GM21825 (cell line): ENCODE measurements around the gene TRIM61.
"Not testable (repeated sequence)": the region's sequence is repeated elsewhere in the genome, so short reads cannot be mapped to it uniquely, and the experiment has no call there.

Experiments
- ATAC-seq: cut with Tn5 transposase; IDR thresholded peaks from one replicate; pipeline ENCODE4 v1.9.1; 2021; ENCODE audit warnings: mild to moderate bottlenecking, moderate library complexity; ENCODE audit not compliant: unreplicated experiment

Gene TRIM61

DNA sequence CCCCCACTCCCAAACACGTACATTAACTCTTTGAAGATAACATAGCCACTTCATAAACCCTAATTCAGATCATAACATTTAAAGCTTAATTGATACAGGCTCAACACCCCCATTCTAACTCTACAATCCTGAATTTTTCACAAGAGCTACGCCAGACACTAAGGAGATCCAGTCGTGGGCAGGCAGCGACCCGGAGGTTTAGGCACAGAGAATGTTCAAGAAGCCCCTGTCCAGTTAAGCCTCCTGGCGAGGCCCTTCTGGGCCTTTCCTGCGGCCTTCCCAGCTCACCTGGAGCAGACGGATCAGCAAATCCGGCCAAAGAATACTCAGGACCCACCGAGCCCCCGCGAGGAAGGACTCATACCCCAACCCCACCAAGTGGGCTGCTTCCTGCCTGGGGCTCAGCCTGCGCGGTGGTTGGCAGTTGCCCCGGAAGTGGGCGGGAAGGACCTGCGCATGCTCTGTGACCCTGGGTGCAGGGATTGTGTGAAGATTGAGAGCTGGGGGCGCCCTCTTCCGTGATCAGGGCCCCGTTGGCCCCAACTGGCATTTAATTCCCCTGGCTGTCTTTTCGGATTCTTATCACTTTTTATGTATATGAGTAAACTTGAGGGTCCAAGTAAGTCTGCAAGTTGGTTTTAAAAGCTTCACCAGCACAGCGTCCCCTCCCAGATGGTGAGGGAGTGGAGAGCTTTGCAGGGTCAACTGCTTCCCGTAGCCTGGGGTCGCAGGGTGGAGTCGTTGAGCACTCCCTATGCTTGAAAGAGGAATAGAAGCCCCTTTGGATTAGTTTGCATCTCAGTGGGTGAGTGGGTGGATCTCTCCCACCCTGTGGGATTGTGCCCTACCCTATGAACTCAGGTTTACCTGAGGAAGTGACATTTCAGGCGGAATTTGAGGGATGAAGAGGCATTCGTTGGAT, at the start of gene TRIM61:
TRIM61 (minus strand) TSS at position 415 of the 922 bp plus-strand sequence. CDS start 7,655 bp downstream, outside the sequence.
- peak; percentile 100 for ATAC-seq

DNA sequence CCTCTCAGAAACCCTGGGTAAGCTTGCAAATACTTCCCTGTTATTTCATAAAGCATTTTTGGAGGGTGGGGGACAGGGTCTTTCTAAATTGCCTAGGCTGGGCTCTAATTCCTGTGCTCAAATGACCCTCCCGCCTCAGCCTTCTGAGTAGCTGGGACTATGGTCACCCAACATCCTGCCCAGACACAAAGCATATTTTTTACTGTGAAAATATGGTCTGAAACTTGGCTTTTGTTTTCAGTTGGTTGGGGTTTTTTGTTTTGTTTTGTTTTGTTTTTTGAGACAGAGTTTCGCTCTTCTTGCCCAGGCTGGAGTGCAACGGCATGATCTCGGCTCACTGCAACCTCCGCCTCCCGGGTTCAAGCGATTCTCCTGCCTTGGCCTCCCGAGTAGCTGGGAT, 48.3 kb upstream of the TRIM61 start:
- not testable (repeated sequence) for ATAC-seq

DNA sequence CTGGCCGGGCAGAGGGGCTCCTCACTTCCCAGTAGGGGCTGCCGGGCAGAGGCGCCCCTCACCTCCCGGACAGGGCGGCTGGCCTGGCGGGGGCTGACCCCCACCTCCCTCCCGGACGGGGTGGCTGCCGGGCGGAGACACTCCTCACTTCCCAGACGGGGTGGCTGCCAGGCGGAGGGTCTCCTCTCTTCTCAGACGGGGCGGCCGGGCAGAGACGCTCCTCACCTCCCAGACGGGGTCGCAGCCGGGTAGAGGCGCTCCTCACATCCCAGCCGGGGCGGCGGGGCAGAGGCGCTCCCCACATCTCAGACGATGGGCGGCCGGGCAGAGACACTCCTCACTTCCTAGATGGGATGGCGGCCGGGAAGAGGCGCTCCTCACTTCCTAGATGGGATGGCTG, 42.5 kb upstream of the TRIM61 start:
- not testable (repeated sequence) for ATAC-seq

DNA sequence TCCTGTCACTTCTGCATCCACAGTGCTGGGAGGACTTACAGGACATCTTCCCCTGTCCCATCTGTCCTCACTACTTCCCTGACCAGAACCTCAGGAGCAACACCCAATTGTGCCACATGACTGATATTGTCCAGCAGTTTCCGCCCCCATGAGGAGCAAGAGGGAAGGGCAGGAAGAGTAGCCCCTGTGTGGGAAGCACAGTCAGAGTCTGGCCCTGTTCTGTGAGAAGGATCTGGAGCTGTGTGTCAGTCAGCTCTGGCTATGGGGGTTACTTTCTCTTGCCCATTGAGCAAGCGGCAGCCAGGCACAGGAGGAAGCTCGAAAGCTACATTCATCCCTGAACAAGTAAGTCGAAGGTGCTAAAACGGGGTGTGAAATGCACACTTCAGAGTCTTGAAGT, 39.5 kb upstream of the TRIM61 start:
- ATAC-seq, result no peak

DNA sequence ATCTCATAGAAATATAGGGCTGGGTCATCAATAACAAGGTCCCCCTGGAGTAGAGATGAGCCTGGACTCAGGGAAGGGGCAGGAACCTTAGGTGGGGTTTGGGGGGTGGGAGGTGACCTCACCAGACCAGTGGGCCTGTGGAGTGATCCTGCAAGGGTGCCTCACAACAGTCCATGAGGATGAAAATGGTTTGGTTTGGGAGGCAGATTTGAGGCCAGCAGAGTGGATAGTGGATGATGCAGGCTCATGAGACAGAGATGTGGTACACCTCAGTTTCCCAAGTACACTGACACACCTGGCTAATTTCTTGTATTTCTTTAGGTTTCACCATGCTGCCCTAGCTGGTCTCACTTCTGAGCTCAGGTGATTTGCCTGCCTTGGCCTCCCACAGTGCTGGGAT, 36.2 kb upstream of the TRIM61 start:
- ATAC-seq, result no peak

DNA sequence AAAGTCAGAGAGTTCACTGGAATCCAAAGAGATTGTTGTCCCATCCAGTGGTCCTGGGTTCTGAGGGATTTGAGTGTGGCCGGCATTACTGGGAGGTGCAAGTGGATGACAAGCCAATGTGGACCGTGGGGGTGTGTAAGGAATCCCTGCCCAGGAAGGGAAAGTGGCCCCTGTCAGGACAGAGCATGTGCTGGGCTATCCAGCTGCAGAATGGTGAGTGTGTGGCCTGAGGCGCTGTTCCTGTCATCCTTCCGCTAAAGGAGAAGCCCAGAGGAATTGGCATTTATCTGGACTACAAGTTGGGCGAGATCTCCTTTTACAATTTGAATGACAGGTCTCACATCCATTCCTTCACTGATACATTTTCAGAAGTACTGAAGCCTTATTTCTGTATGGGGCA, 33.9 kb upstream of the TRIM61 start:
- ATAC-seq, result no peak

DNA sequence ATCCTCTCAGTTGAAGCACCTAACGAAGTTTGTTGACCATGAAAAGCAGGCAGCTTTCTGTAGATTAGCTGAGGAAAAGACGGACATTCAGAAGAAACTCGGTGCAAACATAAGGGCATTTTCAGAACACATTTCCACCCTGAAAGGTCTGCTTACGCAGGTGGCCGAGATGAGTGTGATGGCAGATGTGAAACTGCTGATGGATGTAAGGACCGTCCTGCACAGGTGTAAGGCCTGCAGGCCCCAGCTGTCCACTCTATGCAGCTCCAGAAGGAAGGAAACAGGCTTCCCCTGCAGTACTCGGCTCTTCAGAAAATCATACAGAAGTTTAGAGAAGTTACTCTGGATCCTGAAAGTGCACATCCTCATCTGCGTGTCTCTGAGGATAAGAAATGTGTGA, 33.5 kb upstream of the TRIM61 start:
- ATAC-seq, result no peak

DNA sequence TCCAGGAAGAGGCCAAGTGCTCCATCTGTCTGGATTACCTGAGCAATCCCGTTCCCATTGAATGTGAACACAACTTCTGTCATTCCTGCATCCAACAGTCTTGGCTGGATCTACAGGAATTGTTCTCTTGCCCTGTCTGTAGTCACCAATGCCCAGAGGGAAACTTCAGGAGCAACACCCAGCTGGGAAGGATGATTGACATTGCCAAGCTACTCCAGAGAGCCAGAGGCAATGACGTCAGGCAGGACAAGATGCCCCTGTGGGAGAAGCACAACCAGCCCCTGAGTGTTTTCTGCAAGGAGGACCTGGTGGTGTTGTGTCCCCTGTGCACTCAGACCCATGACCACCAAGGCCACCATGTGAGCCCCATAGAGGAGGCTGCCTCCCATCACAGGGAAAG, 33.0 kb upstream of the TRIM61 start:
- no peak for ATAC-seq

DNA sequence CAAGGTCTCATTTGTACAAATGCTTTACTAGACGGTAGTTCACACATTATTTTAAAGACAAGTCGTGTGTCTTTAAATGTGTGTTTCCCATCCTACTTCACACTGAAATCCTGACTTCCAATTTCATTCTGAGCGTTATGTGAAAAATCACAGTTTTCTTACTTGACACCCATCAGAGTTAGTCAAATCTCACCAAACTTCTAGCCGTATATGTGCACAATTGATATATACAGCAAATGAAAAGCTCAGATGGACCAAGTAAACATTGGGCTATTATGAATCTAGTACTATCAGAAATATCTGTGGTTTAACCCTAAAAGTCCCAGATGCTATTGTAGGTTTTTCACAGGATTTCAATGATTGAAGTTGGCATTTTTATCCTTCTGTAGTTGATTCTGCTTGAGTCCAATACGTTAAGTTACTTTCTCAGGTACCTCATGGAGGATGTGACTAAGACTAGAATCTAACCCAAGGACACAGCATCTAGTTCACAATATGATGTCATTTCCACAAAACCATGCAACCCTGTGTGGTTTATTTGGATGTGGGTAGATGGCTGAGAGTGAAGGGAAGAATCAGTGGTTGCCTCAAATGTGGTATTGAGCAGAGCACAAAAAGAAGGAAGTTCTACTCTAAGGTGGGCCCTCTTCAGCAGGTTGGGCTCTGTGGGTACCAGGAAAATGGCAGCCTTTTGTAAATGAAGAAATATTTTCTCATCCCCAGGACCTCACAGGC, 32.2 kb upstream of the TRIM61 start:
- peak; percentile 50 for ATAC-seq

DNA sequence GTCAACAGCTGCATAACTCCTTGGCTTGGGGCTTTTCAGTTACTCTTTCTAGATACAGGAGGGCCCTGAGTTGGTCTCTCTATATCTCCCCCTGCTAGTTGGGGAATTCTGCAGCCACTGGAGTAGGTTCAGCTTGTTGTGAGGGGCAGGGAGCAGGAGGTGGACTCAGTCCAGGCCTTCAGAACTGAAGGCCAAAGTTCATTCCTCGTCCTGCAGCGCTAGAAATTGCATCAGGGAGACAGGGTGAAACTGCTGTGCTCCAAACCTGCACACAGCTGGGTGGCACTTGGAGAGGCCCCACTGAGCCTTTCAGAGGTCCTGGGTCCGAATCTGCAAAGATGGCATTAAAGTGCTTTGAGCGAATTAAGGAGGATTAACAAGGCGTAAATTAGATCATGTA, 29.4 kb upstream of the TRIM61 start:
- ATAC-seq, result no peak

DNA sequence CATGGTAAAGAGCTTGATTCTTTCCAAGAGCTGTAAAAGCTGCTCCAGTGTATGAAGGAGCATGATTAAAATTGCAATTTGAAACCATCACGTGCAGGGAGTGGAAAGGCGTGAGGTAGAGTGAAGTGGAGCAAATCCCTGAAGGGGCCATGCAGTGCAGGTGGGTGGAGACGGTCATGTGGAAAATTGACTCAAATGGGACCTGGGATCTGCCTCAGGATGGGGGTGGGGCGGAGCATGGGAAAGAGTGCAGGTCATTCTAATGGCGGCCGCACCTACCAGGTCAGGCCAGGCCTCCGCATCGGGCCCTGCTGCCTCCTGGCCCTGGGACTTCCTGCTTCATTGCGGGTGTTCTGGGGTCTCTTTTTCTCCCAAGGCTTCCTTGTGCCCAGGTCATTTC, 29.0 kb upstream of the TRIM61 start:
- no peak for ATAC-seq

DNA sequence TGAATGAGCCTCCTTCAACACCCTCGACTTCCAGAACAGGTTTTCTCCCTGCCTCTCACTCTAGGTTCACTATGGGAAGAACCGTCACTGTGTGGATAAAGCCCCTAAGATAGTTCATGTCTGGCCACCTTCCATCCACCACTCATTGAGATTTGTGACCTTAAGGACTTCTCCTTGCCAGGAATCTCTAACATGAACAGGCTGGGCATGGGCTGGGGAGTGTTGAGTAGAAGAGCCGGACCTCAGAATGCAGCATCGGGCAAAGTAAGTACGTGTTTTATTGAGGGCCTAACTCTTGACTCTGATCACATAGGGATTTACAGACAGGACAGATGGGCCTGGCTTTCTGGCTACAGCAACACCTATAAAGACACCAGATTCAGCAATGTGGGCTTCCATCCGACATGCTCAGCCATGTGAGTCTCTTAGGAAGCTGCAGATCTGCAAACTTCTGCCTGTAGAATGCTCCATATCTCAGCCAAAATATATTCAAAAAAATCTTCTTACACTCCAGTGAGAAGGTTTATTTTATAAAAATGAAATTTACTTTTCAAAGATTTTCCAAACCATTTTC, 28.0 kb upstream of the TRIM61 start:
- ATAC-seq, result no peak

DNA sequence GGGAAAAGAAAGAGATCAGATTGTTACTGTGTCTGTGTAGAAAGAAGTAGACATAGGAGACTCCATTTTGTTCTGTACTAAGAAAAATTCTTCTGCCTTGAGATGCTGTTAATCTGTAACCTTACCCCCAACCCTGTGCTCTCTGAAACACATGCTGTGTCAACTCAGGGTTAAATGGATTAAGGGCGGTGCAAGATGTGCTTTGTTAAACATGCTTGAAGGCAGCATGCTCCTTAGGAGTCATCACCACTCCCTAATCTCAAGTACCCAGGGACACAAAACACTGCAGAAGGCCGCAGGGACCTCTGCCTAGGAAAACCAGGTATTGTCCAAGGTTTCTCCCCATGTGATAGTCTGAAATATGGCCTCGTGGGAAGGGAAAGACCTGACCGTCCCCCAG, 24.5 kb upstream of the TRIM61 start:
- ATAC-seq, result not testable (repeated sequence)

DNA sequence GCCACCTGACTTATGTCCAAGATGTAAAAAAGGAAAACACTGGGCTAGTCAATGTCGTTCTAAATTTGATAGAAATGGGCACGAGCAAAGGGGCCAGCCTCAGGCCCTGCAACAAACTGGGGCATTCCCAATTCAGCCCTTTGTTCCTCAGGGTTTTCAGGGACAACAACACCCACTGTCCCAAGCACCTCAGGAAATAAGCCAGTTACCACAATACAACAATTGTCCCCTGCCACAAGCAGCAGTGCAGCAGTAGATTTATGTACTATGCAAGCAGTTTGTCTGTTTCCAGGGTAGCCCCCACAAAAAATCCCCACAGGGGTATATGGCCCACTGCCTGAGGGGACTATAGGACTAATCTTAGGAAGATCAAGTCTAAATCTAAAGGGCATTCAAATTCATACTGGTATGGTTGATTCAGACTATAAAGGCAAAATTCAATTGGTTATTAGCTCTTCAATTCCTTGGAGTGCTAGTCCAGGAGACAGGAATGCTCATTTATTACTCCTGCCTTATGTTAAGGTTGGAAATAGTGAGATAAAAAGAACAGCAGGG, 21.1 kb upstream of the TRIM61 start:
- ATAC-seq, result not testable (repeated sequence)

DNA sequence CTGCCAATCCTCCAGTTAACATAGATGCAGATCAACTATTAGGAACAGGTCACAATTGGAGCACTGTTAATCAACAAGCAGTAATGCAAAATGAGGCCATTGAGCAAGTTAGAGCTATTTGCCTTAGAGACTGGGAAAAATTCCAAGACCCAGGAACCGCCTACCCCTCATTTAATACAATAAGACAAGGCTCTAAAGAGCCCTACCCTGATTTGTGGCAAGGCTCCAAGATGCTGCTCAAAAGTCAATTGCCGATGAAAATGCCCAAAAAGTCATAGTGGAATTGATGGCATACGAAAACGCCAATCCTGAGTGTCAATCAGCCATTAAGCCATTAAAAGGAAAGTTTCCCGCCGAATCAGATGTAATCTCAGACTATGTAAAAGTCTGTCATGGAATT, 20.5 kb upstream of the TRIM61 start:
- ATAC-seq, result no peak

DNA sequence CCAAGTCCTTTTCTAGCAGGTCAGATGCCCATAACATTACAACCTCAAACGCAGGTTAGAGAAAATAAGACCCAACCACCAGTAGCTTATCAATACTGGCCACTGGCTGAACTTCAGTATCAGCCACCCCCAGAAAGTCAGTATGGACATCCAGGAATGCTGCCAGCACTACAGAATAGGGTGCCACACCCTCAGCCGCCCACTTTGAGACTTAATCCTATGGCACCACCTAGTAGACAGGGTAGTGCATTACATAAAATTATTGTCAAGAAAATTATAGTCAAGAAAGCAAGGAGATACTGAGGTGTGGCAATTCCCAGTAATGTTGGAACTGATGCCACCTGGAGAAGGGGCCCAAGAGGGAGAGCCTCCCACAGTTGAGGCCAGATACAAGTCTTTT, 19.9 kb upstream of the TRIM61 start:
- ATAC-seq, result no peak

DNA sequence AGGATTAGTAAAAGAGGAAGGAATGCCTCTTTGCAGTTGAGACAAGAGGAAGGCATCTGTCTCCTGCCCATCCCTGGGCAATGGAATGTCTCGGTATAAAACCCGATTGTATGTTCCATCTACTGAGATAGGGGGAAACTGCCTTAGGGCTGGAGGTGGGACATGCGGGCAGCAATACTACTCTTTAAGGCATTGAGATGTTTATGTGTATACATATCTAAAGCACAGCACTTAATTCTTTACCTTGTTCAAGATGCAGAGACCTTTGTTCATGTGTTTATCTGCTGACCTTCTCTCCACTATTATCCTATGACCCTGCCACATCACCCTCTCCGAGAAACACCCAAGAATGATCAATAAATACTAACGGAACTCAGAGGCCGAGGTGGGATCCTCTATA, 18.7 kb upstream of the TRIM61 start:
- not testable (repeated sequence) for ATAC-seq

DNA sequence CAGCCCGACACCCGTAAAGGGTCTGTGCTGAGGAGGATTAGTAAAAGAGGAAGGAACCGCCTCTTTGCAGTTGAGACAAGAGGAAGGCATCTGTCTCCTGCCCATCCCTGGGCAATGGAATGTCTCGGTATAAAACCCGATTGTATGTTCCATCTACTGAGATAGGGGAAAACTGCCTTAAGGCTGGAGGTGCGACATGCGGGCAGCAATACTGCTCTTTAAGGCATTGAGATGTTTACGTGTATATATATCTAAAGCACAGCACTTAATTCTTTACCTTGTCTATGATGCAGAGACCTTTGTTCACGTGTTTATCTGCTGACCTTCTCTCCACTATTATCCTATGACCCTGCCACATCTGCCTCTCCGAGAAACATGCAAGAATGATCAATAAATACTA, 13.3 kb upstream of the TRIM61 start:
- not testable (repeated sequence) for ATAC-seq

DNA sequence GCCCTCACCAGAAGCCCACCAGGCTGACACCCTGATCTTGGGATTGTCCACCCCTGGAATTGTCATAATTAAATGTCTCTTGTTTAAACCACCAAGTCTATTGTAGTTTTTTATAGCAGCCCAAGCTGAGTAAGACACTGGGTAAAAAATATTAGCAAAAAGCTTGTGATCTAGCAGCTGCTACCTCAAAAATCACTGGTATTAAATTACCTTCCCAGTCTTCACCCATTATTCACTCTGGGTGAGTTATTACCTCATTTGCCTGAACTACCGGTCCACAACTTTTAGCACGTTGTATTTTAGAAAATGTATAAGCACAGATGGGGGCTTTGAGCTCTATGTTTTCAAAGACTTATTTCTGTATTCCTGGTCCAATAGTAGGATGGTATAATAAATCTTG, 12.0 kb upstream of the TRIM61 start:
- no peak for ATAC-seq

DNA sequence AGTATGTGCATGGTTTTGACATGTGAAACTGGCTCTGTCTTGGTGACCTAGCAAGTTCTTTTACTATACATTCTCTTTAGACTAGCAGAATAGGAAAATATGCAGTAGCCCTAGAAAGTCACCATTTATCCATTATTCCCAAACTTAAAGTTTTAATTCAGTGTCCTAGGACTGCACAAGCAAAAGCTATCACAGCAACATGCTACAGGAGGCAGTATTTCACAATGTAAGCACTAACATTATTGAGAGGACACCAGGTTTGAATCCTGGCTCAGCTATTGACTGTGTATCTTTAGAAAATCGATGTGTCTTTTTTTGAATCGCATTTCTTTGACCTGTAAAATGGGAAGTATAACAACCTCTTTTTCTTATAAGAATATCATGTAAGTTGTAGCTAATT, 5.5 kb downstream of the TRIM61 start:
- not testable (repeated sequence) for ATAC-seq

DNA sequence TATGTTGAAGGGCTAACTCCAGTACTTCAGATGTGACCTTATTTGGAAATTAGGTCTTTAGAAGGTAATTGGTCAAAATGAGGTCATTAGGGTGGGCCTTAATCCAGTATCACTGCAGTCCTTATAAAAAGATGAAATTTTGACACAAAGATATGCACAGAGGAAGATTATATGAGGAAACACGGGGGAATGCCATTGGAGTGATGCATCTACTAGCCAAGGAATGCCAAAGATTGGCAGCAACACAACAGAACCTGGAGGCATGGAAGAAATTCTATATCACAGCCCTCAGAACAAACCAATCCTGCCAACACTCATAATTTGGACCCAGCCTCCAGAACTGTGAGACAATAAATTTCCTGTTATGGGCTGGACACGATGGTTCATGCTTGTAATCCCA, 17.6 kb downstream of the TRIM61 start:
- ATAC-seq, result no peak
